NCI-H2107 treated with DMSO at 0.1 percent for 48 hours (cell line): ENCODE results near the gene ASB10.

ENCODE experiments used
- DNase-seq: peaks from one replicate; lab custom pipeline; 2025; ENCODE audit not compliant: unreplicated experiment; lab: John Stamatoyannopoulos, UW

ASB10 gene

DNA sequence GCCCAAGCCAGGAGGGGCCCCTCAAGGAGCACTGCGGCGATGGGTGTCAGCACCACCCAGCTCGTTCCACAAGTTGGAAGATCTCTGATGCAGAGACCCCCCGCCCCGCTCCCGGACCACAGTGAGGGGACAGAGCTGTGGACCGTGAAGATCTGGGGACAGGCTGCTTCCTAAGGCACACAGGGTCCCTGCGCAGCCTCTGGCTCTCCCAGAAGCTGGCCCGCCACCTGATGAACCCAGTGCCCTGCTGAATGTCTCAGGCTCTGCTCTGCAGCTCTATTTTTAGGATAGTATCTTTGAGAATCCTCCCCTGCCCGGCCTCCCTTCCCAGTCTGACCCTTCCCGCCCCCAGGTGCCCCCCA is 49.3 kb downstream of the ASB10 start:
- DNase-seq, result no peak

- DNase-seq, result no peak
These were observed 49.9 kb downstream of the ASB10 start for GRCh38 chr7:151137076-151137675.

- DNase-seq, result no peak
These were observed 50.9 kb downstream of the ASB10 start for GRCh38 chr7:151135866-151136843.

DNA sequence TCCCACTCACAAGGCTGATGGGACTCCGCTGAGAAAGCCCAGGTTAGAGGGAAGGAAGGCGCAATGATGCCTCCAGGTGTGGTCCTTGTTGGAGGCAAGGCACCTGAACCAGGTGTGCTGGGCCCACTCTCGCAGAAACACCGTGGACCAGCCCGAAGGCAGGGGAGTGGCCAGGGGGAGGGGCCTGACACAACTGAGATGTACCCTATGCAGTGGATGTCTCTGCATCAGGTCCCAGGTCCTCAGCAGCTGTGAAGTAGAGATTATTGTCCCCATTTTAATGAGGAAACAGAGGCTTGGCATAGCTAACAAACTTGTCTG is 51.6 kb downstream of the ASB10 start:
- no peak for DNase-seq

GRCh38 chr7:151134743-151135524 is 52.1 kb downstream of the ASB10 start:
- DNase-seq, result no peak

DNA sequence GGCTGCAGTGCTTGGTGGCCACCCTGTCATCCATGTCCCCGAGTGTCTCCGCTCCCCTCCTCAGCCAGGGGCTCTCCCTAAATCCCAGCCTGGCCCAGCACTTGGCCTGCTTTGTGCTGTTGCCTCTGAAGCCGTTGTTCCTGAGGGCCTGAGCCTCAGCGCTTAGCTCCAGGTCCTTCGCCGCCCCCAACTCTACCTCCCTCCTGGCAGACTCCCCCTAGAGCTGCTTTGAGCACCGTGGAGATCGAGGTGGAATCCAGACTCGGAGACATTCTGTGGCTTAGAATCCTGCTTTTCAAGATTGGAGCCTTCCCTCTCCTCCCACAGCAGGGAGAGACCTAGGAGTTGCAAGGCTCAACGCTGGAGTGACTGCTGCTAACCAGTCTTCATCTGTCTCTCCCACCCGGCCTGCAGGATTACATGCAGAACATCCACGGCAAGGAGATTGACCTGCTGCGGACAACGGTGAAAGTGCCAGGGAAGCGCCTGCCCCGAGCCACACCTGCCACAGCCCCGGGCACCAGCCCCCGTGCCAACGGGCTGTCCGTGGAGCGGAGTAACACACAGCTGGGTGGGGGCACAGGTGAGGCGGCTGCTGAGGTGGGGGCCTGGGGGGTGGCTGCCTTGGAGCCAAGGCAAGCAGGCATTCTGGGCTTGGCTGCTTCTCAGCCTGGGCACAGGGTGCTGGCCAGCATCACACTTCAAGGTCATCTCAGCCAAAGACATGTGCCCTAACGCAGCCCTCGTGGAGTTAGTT is 52.9 kb downstream of the ASB10 start:
- no peak for DNase-seq

GRCh38 chr7:151133266-151133985 is 53.6 kb downstream of the ASB10 start:
- DNase-seq, result no peak

DNA sequence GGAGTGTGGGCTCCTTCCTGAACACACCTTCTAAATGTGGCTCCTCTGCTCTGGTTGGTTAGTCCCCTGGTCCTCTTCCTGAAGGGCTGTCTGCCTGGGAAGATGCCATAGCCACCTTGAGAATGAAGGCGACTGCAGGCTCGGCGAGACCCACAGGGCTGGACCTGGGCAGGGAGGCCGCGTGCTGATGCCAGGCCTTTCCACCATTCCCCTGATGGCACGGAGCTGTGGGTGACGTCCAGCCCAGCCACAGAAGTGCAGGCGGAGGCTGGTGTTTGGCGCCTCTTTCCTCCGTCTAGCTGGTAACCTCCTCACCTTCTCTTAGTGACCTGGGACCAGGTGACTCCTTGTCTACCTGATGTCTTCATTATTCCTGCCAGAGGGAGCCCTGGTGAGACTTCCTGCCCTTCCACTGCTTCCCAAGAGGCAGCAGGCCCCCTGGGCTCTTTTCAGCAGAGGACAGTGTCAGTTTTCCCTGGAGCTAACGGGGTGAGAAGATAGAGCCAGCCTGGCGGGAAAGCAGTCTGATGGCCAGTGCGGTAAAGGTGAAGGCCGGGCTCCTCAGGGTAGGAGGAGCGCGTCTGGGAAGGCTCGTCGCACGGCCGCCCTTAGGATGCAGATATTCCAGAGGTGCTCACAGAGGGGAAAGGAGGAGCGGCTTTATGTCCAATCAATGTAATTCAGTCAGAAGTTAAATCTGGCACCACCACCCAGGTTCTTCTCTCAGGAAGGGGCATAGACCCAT is 54.4 kb downstream of the ASB10 start:
- DNase-seq, result no peak

DNA sequence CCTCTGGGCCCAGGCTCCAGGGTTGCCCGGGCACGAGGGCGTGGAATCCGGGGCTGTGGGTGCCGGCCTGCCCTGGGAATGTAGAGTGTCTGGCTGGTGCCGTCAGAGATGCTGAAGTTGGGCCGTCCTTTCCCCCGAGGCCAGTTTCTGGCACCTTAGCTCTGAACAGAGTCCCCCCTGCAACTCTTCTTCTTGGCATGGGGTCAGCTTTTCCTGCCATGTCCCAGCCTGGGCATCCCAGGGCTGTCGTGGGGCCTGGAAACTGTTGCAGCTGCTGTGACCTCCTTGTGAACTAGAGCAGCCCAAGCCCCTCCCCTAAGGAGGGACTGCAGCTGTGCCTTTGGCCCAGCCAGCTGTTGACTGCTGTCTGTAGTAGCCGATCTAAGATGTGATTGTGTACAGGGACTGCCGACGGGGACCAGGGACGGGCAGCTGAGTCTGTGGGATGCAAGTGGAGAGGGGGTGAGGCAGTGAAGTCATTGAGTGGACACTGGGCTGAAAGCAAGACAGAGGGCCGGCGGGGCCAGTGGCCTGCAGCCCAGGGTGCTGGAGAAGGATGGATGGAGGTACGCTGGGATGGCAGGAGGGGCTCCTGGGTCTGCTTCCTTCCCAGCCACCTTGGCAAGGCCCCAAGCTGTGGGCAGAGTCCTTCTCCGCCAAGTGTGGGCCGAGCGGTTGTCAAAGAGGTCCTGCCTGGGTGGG is 55.3 kb downstream of the ASB10 start:
- DNase-seq, result no peak

- DNase-seq, result no peak
These were observed 55.8 kb downstream of the ASB10 start for GRCh38 chr7:151131224-151131591.

- no peak for DNase-seq
These were observed 56.3 kb downstream of the ASB10 start for GRCh38 chr7:151130741-151131157.

- no peak for DNase-seq
These were observed 57.0 kb downstream of the ASB10 start for GRCh38 chr7:151129960-151130591.

- DNase-seq, result no peak
These were observed 57.7 kb downstream of the ASB10 start for GRCh38 chr7:151129117-151129959.

DNA sequence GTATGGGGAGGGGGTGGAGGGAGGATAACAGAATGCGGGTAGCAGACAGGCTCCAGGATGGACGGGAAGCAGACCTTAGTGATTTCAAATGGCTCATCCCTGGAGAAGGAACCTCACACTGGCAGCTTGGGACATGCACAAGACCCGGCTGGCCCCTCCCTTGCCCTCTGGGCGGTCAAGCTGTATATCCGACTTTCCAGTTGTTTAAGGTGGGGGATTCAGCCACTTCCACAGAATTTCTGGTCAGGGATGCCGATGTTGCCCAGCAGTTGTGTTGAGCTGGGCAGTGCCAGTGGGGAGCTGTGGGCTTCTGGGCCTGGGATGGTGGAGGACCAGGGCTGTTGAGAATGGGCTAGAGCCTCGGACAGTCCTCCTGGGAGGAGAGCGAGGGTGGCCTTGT is 58.3 kb downstream of the ASB10 start:
- no peak for DNase-seq

- no peak for DNase-seq
These were observed 58.9 kb downstream of the ASB10 start for GRCh38 chr7:151128144-151128543.

GRCh38 chr7:151126491-151127137 is 60.4 kb downstream of the ASB10 start:
- no peak for DNase-seq

GRCh38 chr7:151125846-151126481 is 61.1 kb downstream of the ASB10 start:
- no peak for DNase-seq
